BLaER1 treated with 17β-estradiol and CSF1 and Interleukin-3, amounts not matched to agents 10 nM and 100 nM (cell line): Measurements from ENCODE around the gene CELF2.
A peak's percentile ranks its signal among the peaks of the same experiment; 100 is the strongest.

Experiments used
- H3K27ac ChIP-seq, 11 experiments: shearing (Covaris generic); formaldehyde crosslinking; 2 replicates each; pipeline ENCODE4 v1.8.1; 2022
- H3K27me3 ChIP-seq, 11 experiments: shearing (Covaris generic); formaldehyde crosslinking; 2 replicates each; pipeline ENCODE4 v1.8.1; 2022
- H3K36me3 ChIP-seq, 11 experiments: shearing (Covaris generic); formaldehyde crosslinking; 2 replicates each; pipeline ENCODE4 v1.8.1; 2022
- H3K4me1 ChIP-seq, 10 experiments: shearing (Covaris generic); formaldehyde crosslinking; 2 replicates each; pipeline ENCODE4 v1.8.1; 2022
- H3K4me2 ChIP-seq, 11 experiments: shearing (Covaris generic); formaldehyde crosslinking; 2 replicates each; pipeline ENCODE4 v1.8.1; 2022
- H3K4me3 ChIP-seq, 10 experiments: shearing (Covaris generic); formaldehyde crosslinking; 2 replicates each; pipeline ENCODE4 v1.8.1; 2022
- H3K9ac ChIP-seq, 11 experiments: shearing (Covaris generic); formaldehyde crosslinking; 2 replicates each; pipeline ENCODE4 v1.8.1; 2022
- H3K9me3 ChIP-seq, 11 experiments: shearing (Covaris generic); formaldehyde crosslinking; replicated peaks in 1 of 11; 2 replicates each; pipeline ENCODE4 v1.8.1; 2022
- H4K20me1 ChIP-seq, 11 experiments: shearing (Covaris generic); formaldehyde crosslinking; 2 replicates each; pipeline ENCODE4 v1.8.1; 2022
- Cebpa-rat ChIP-seq, 11 experiments: shearing (Covaris generic); IDR thresholded peaks; 2 replicates each; pipeline ENCODE4 v1.8.1; 2022

Gene CELF2

GRCh38 chr10:11135709-11136108 lies 118.0 kb downstream of the CELF2 start:
- Histone ChIP-seq H3K9me3 (peaks cover 0 to 4% (median 0%) of the 10 kb centered on the region in 11 experiments; a peak in 1 of 22 replicates), H3K27me3 (no peaks in the 10 kb centered on the region), H3K4me3 (no peak overlapping the region), H3K27ac (no peak overlapping the region), H3K4me1 (peaks cover 0 to 13% (median 7%) of the 10 kb centered on the region in 10 experiments; a peak in 13 of 20 replicates), H3K36me3 (no peaks in the 10 kb centered on the region), H3K4me2 (no peak overlapping the region), H3K9ac (no peak overlapping the region), H4K20me1 (no peaks in the 10 kb centered on the region)
- TF ChIP-seq Cebpa-rat (IDR thresholded peaks at IDR 0.05): no peak

- peaks cover 8 to 24% (median 17%) of the 10 kb centered on the region in 10 experiments for H3K4me1 ChIP-seq
- H3K27ac ChIP-seq: no peak overlapping the region
- no peaks in the 10 kb centered on the region for H3K27me3 ChIP-seq
- H3K9me3 ChIP-seq: peaks cover 0 to 9% (median 6%) of the 10 kb centered on the region in 11 experiments; a peak in 11 of 22 replicates
- no peaks in the 10 kb centered on the region for H3K36me3 ChIP-seq
- H3K9ac ChIP-seq: no peak overlapping the region
- H3K4me3 ChIP-seq: no peak overlapping the region
- H3K4me2 ChIP-seq: no peak overlapping the region
- H4K20me1 ChIP-seq: no peaks in the 10 kb centered on the region
- no peak for TF ChIP-seq Cebpa-rat (IDR thresholded peaks at IDR 0.05)
Observed at GRCh38 chr10:11138314-11139033, 120.8 kb downstream of the CELF2 start.

GRCh38 chr10:11140963-11141362 lies 123.3 kb downstream of the CELF2 start:
- Histone ChIP-seq H3K4me1 (peaks cover 23 to 34% (median 30%) of the 10 kb centered on the region in 10 experiments), H3K27ac (no peak overlapping the region)
- TF ChIP-seq Cebpa-rat (IDR thresholded peaks at IDR 0.05): no peak

GRCh38 chr10:11141571-11142091 lies 124.0 kb downstream of the CELF2 start:
- Histone ChIP-seq H3K4me3 (no peak overlapping the region), H3K27ac (no peak overlapping the region), H3K4me2 (peak overlapping the region in 3 of 11 experiments; percentile 8 to 17 (median 16); a peak in 2 of 22 replicates), H3K9ac (no peak overlapping the region), H3K27me3 (no peaks in the 10 kb centered on the region), H3K36me3 (no peaks in the 10 kb centered on the region), H3K4me1 (peaks cover 30 to 41% (median 37%) of the 10 kb centered on the region in 10 experiments), H4K20me1 (no peaks in the 10 kb centered on the region), H3K9me3 (peaks cover 0 to 9% (median 6%) of the 10 kb centered on the region in 11 experiments; a peak in 11 of 22 replicates)
- TF ChIP-seq Cebpa-rat (IDR thresholded peaks at IDR 0.05): no peak

More at GRCh38 chr10:11140963-11141362, 123.3 kb downstream of the CELF2 start:
- 0 out of 22 replicates have a peak overlapping the region, but pooled peaks of 3 of the 11 experiments have one; percentile 8 to 17 (median 16) for H3K4me2 ChIP-seq
- peaks cover 0 to 9% (median 6%) of the 10 kb centered on the region in 11 experiments; a peak in 11 of 22 replicates for H3K9me3 ChIP-seq
- no peaks in the 10 kb centered on the region for H4K20me1 ChIP-seq
- no peaks in the 10 kb centered on the region for H3K27me3 ChIP-seq
- no peak overlapping the region for H3K9ac ChIP-seq
- H3K36me3 ChIP-seq: no peaks in the 10 kb centered on the region
- H3K4me3 ChIP-seq: no peak overlapping the region

- Histone ChIP-seq H3K9me3 (peaks cover 0 to 9% (median 6%) of the 10 kb centered on the region in 11 experiments; a peak in 11 of 22 replicates), H3K4me2 (peak overlapping the region; percentile 22 to 86 (median 36); a peak in 20 of 22 replicates), H3K4me1 (peaks cover 42 to 52% (median 49%) of the 10 kb centered on the region in 10 experiments), H3K27me3 (no peaks in the 10 kb centered on the region), H3K4me3 (no peak overlapping the region; a peak in 1 of 20 replicates), H3K9ac (no peak overlapping the region), H3K27ac (peak overlapping the region in 3 of 11 experiments; percentile 16 to 43 (median 27); a peak in 4 of 22 replicates), H3K36me3 (no peaks in the 10 kb centered on the region), H4K20me1 (no peaks in the 10 kb centered on the region)
- no peak for TF ChIP-seq Cebpa-rat (IDR thresholded peaks at IDR 0.05)
Observed at GRCh38 chr10:11142777-11143176, 125.1 kb downstream of the CELF2 start.

- no peaks in the 10 kb centered on the region for H4K20me1 ChIP-seq
- no peak for TF ChIP-seq Cebpa-rat (IDR thresholded peaks at IDR 0.05)
- H3K36me3 ChIP-seq: no peaks in the 10 kb centered on the region
- peaks cover 46 to 57% (median 53%) of the 10 kb centered on the region in 10 experiments for H3K4me1 ChIP-seq
- no peaks in the 10 kb centered on the region for H3K27me3 ChIP-seq
- peaks cover 0 to 9% (median 6%) of the 10 kb centered on the region in 11 experiments; a peak in 11 of 22 replicates for H3K9me3 ChIP-seq
- H3K9ac ChIP-seq: no peak overlapping the region
- peak overlapping the region; percentile 22 to 86 (median 36); a peak in 20 of 22 replicates for H3K4me2 ChIP-seq
- no peak overlapping the region for H3K4me3 ChIP-seq
- peak overlapping the region in 3 of 11 experiments; percentile 16 to 43 (median 27); a peak in 5 of 22 replicates for H3K27ac ChIP-seq
Observed at GRCh38 chr10:11143242-11143641, 125.6 kb downstream of the CELF2 start.

- Histone ChIP-seq H3K4me2 (peak overlapping the region; percentile 62 to 86 (median 81)), H3K9ac (peak overlapping the region; percentile 11 to 54 (median 37); a peak in 16 of 22 replicates), H3K27me3 (no peaks in the 10 kb centered on the region), H4K20me1 (no peaks in the 10 kb centered on the region), H3K4me3 (peak overlapping the region in 2 of 10 experiments; percentile 24 to 43; a peak in 2 of 20 replicates), H3K36me3 (no peaks in the 10 kb centered on the region), H3K9me3 (peaks cover 0 to 9% (median 6%) of the 10 kb centered on the region in 11 experiments; a peak in 11 of 22 replicates), H3K27ac (peak overlapping the region; percentile 8 to 72 (median 51); a peak in 18 of 22 replicates), H3K4me1 (peaks cover 62 to 73% (median 69%) of the 10 kb centered on the region in 10 experiments)
- no peak for TF ChIP-seq Cebpa-rat (IDR thresholded peaks at IDR 0.05)
Observed at GRCh38 chr10:11144626-11145494, 127.2 kb downstream of the CELF2 start.

- H3K4me1 ChIP-seq: peaks cover 69 to 79% (median 76%) of the 10 kb centered on the region in 10 experiments
- H3K4me2 ChIP-seq: peak overlapping the region; percentile 62 to 86 (median 81)
- H3K4me3 ChIP-seq: peak overlapping the region in 2 of 10 experiments; percentile 24 to 43; a peak in 2 of 20 replicates
Observed at GRCh38 chr10:11145495-11145855, 127.8 kb downstream of the CELF2 start.

More at GRCh38 chr10:11145495-11145855, 127.8 kb downstream of the CELF2 start:
- H3K27me3 ChIP-seq: no peaks in the 10 kb centered on the region
- TF ChIP-seq Cebpa-rat (IDR thresholded peaks at IDR 0.05): no peak
- no peaks in the 10 kb centered on the region for H4K20me1 ChIP-seq
- no peaks in the 10 kb centered on the region for H3K36me3 ChIP-seq
- H3K9ac ChIP-seq: peak overlapping the region; percentile 11 to 54 (median 37); a peak in 15 of 22 replicates
- peaks cover 0 to 9% (median 6%) of the 10 kb centered on the region in 11 experiments; a peak in 11 of 22 replicates for H3K9me3 ChIP-seq
- H3K27ac ChIP-seq: peak overlapping the region; percentile 8 to 72 (median 53); a peak in 18 of 22 replicates
